ENCODE data around the gene HOXD4.
A peak's percentile ranks its signal among the peaks of the same experiment; 100 is the strongest.

The HOXD4 gene

GRCh38 chr2:176174382-176174823, 23.1 kb downstream of the HOXD4 start:
- H3K4me3 Mint-ChIP-seq = no peak overlapping the region
- no peaks in the 10 kb centered on the region for H3K9me3 Mint-ChIP-seq
- no peak overlapping the region for H3K27ac Mint-ChIP-seq
- H3K36me3 Mint-ChIP-seq = no peaks in the 10 kb centered on the region
- peaks cover 62% of the 10 kb centered on the region for H3K27me3 Mint-ChIP-seq
- peaks cover 11% of the 10 kb centered on the region for H3K4me1 Mint-ChIP-seq

- Mint-ChIP-seq H3K9me3 (no peaks in the 10 kb centered on the region), H3K27ac (no peak overlapping the region), H3K4me3 (no peak overlapping the region), H3K4me1 (peaks cover 11% of the 10 kb centered on the region), H3K36me3 (no peaks in the 10 kb centered on the region), H3K27me3 (peaks cover 62% of the 10 kb centered on the region)
Measured at GRCh38 chr2:176174824-176175708, 23.7 kb downstream of the HOXD4 start.

- Mint-ChIP-seq H3K9me3 (no peaks in the 10 kb centered on the region), H3K27ac (no peak overlapping the region), H3K4me1 (peaks cover 11% of the 10 kb centered on the region), H3K4me3 (no peak overlapping the region), H3K36me3 (no peaks in the 10 kb centered on the region), H3K27me3 (peaks cover 67% of the 10 kb centered on the region)
Measured at GRCh38 chr2:176175709-176176607, 24.6 kb downstream of the HOXD4 start.

GRCh38 chr2:176177580-176178037, 26.3 kb downstream of the HOXD4 start:
- H3K27ac Mint-ChIP-seq = no peak overlapping the region
- H3K4me3 Mint-ChIP-seq = no peak overlapping the region

GRCh38 chr2:176178038-176178756, 26.8 kb downstream of the HOXD4 start:
- Mint-ChIP-seq H3K9me3 (no peaks in the 10 kb centered on the region), H3K27me3 (peaks cover 68% of the 10 kb centered on the region), H3K4me1 (peaks cover 11% of the 10 kb centered on the region), H3K4me3 (no peak overlapping the region), H3K27ac (no peak overlapping the region), H3K36me3 (no peaks in the 10 kb centered on the region)

More at GRCh38 chr2:176177580-176178037, 26.3 kb downstream of the HOXD4 start:
- Mint-ChIP-seq H3K9me3 (no peaks in the 10 kb centered on the region), H3K4me1 (peaks cover 11% of the 10 kb centered on the region), H3K27me3 (peaks cover 66% of the 10 kb centered on the region), H3K36me3 (no peaks in the 10 kb centered on the region)

- no peak overlapping the region for H3K4me3 Mint-ChIP-seq
- no peak overlapping the region for H3K27ac Mint-ChIP-seq
- H3K4me1 Mint-ChIP-seq = peaks cover 10% of the 10 kb centered on the region
- H3K9me3 Mint-ChIP-seq = no peaks in the 10 kb centered on the region
- H3K36me3 Mint-ChIP-seq = no peaks in the 10 kb centered on the region
- H3K27me3 Mint-ChIP-seq = peaks cover 69% of the 10 kb centered on the region
Measured at GRCh38 chr2:176178757-176179295, 27.5 kb downstream of the HOXD4 start.

- no peak overlapping the region for H3K4me3 Mint-ChIP-seq
- H3K27ac Mint-ChIP-seq = no peak overlapping the region
- H3K4me1 Mint-ChIP-seq = no peaks in the 10 kb centered on the region
- H3K27me3 Mint-ChIP-seq = peaks cover 65% of the 10 kb centered on the region
- peaks cover 3% of the 10 kb centered on the region for H3K36me3 Mint-ChIP-seq
- peaks cover 6% of the 10 kb centered on the region for H3K9me3 Mint-ChIP-seq
Measured at GRCh38 chr2:176181551-176181950, 30.2 kb downstream of the HOXD4 start.

- Mint-ChIP-seq H3K9me3 (peaks cover 6% of the 10 kb centered on the region), H3K36me3 (peaks cover 3% of the 10 kb centered on the region), H3K27me3 (peaks cover 65% of the 10 kb centered on the region), H3K27ac (no peak overlapping the region), H3K4me1 (peaks cover 6% of the 10 kb centered on the region), H3K4me3 (no peak overlapping the region)
Measured at GRCh38 chr2:176182671-176183070, 31.3 kb downstream of the HOXD4 start.

- Mint-ChIP-seq H3K27me3 (peaks cover 61% of the 10 kb centered on the region), H3K4me3 (no peak overlapping the region), H3K27ac (no peak overlapping the region), H3K4me1 (peaks cover 16% of the 10 kb centered on the region), H3K9me3 (peaks cover 6% of the 10 kb centered on the region), H3K36me3 (peaks cover 4% of the 10 kb centered on the region)
Measured at GRCh38 chr2:176184749-176185148, 33.4 kb downstream of the HOXD4 start.

GRCh38 chr2:176186024-176186423, 34.7 kb downstream of the HOXD4 start:
- Mint-ChIP-seq H3K27ac (no peak overlapping the region), H3K27me3 (peaks cover 59% of the 10 kb centered on the region), H3K4me1 (peaks cover 17% of the 10 kb centered on the region), H3K9me3 (peaks cover 6% of the 10 kb centered on the region), H3K4me3 (peak overlapping the region; percentile 26), H3K36me3 (peaks cover 4% of the 10 kb centered on the region)

- peaks cover 4% of the 10 kb centered on the region for H3K36me3 Mint-ChIP-seq
- no peak overlapping the region for H3K27ac Mint-ChIP-seq
- peaks cover 6% of the 10 kb centered on the region for H3K9me3 Mint-ChIP-seq
- H3K4me3 Mint-ChIP-seq = peak overlapping the region; percentile 90
- peaks cover 61% of the 10 kb centered on the region for H3K27me3 Mint-ChIP-seq
- H3K4me1 Mint-ChIP-seq = peaks cover 17% of the 10 kb centered on the region
Measured at GRCh38 chr2:176187200-176187898, 36.0 kb downstream of the HOXD4 start.

- H3K4me1 Mint-ChIP-seq = peaks cover 17% of the 10 kb centered on the region
- peaks cover 4% of the 10 kb centered on the region for H3K36me3 Mint-ChIP-seq
- no peak within 1 kb of the TSS for H3K27ac Mint-ChIP-seq
- peak within 1 kb of the TSS; percentile 90 for H3K4me3 Mint-ChIP-seq
- peaks cover 58% of the 10 kb centered on the region for H3K27me3 Mint-ChIP-seq
- peaks cover 6% of the 10 kb centered on the region for H3K9me3 Mint-ChIP-seq
Measured at GRCh38 chr2:176187899-176188773, 36.8 kb downstream of the HOXD4 start, which contains the start of gene HOXD1. Gene HOXD1 (plus strand): TSS chr2:176188668. CDS start chr2:176188802, 134 bp downstream.

GRCh38 chr2:176188774-176189680, 37.7 kb downstream of the HOXD4 start:
- H3K36me3 Mint-ChIP-seq = peaks cover 4% of the 10 kb centered on the region
- H3K4me3 Mint-ChIP-seq = peak overlapping the region; percentile 55
- H3K4me1 Mint-ChIP-seq = peaks cover 17% of the 10 kb centered on the region
- no peak overlapping the region for H3K27ac Mint-ChIP-seq
- H3K27me3 Mint-ChIP-seq = peaks cover 58% of the 10 kb centered on the region
- H3K9me3 Mint-ChIP-seq = peaks cover 6% of the 10 kb centered on the region
